ENCODE data around the gene PRRT3.
"Not testable (repeated sequence)": the region's sequence is repeated elsewhere in the genome, so short reads cannot be mapped to it uniquely, and the experiment has no call there.

Gene PRRT3

DNA sequence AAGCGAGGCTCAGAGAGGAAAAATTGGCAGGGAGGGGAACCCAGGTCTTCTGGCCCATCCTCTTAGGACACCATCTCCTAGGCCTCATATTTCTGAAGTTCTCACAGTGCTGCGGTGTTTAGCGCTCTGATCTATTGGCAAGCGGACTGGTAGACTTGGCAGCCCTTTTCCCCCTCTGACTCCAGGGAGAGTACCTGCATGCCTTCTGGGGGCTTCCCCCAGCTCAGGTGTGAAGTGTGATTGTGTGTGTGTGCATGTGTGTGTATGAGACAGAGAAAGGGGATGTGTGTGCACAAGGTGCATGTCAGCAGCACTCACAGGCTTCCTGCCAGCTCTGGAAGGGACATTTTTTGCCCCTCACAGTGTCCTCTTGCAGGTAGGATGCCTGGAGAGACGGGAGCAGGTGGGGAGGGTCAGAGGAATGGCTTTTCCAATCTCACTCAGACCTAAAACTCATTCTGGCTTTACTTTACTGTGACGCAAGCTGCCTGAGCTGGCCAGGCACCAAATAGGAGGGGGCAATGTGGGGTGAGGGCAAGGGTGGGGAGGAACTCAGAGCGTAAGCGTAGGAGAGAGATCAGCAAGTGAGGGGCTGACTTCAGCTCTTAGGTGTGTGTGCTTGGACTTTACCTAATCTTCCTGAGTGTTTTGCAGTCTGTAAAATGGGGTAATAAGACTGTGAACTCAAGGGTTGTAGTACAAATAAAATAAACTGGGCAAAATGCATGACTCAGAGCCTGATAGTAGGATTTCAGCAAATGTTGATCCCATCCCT is 53.6 kb downstream of the PRRT3 start:
- no peak for DNase-seq (ENCODE audit: low spot score)

DNA sequence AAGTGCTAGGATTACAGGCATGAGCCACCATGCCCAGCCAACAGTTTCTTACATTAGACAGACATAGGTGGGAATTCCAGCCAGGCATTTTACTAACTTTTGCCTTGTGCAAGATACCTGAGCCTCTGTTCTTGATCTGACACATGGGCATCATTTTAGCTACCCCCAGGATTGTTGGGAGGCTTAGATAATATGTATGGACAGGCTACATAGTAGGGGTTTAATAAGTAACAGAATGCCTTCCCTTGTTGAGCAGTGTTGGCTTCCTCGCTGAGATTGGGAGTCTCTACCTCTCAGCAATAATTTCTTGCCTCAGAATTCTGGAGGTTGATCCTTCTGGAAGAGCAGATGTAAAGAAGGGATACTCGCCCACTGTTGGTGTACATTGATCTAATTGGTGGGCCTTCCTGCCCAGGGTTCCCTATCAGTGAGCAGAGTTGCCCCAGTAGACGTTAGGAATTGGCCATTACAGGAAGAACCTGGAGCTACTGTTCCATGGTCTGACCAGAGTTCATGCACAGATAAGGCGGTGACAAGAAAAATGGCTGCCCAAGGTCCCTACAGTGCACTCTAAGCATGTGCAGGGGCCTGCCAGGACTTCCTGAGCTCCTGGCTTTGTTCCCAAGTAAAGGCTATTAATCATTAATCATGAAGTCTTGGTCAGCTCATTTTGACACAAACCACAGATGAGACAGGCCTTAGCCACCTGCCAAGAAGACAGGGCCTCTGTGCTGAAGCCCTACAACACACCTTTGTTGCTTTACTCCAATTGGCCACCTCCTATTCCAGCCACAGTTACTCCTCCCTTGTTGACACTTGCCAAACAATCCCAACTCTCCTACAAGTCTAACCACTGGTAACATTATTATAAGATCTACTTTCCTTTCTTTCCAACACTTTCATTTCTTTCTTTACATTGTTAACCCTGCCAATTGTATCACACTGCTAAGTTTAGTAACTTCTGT is 54.5 kb downstream of the PRRT3 start:
- DNase-seq (ENCODE audit: low spot score) = no peak

DNA sequence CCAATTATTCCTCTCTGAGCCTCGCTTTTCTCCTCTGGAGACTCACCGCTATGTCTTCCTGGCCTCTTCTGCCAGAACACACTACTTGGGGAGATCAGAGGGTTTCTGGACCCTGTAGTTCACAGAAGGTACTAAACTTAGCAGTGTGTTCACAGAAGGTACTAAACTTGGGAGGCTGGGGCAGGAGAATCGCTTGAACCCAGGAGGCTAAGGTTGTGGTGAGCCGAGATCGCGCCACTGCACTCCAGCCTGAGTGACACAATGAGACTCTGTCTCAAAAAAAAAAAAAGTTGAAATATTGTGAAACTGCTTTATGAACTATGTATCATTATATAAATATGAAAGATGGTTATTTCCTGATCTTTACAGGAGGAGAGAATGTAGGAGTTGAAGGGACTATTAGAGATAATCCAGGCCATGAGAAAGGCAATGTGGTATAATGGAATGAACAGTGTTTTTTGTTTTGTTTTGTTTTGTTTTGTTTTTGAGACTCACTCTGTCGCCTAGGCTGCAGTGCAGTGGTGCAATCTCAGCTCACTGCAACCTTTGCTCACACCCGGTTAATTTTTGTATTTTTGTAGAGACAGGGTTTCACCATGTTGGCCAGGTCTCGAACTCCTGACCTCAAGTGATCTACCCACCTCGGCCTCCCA is 55.3 kb downstream of the PRRT3 start:
- not testable (repeated sequence) for DNase-seq (ENCODE audit: low spot score)

DNA sequence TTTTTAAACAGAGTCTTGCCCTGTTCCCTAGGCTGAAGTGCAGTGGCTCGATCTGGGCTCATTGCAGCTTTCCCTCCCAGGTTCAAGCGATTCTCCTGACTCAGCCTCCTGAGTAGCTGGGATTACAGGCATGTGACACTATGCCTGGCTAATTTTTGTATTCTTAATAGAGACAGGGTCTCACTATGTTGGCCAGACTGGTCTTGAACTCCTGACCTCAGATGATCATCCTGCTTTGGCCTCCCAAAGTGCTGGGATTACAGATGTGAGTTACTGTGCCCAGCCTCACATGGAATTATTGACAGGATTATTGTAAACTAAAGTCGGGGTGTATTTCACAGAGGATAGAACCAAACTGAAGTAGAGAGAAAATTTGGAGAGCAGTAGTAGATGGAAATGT is 56.5 kb downstream of the PRRT3 start:
- not testable (repeated sequence) for DNase-seq (ENCODE audit: low spot score)

Data from Ammon's horn (tissue), 1 donor.